Fibroblast of lung (primary cell): ENCODE results near the gene SLC4A9. TPM values are rescaled to one million over a fixed set of nuclear protein-coding genes. Genes with fewer than 3 reads are reported as not detected.
A peak's percentile ranks its signal among the peaks of the same experiment; 100 is the strongest.

ENCODE experiments used
- DNase-seq, 2 donors: peaks; one replicate each; pipeline versions ENCODE4 v3.0.0 to v3.0.0-alpha.2; 2010; ENCODE audit warnings: low read depth in 2 of 2
- H2AFZ ChIP-seq: 2 replicates; pipeline ENCODE4 v1.5.1; 2012; ENCODE audit warnings: low read length, control low read depth, inconsistent platforms
- H3K27ac ChIP-seq: 2 replicates; pipeline ENCODE4 v1.5.1; 2011; ENCODE audit warnings: low read length, control low read depth; ENCODE audit not compliant: insufficient read depth
- H3K27me3 ChIP-seq: 2 replicates; pipeline ENCODE4 v1.5.1; 2011; ENCODE audit warnings: mild to moderate bottlenecking, low read length; ENCODE audit not compliant: control insufficient read depth, insufficient read depth
- H3K36me3 ChIP-seq: 2 replicates; pipeline ENCODE4 v1.5.1; 2011; ENCODE audit warnings: low read length; ENCODE audit not compliant: control insufficient read depth, insufficient read depth
- H3K4me1 ChIP-seq: 2 replicates; pipeline ENCODE4 v1.5.1; 2011; ENCODE audit warnings: low read length; ENCODE audit not compliant: control insufficient read depth, insufficient read depth; ENCODE audit errors: extremely low read depth
- H3K4me2 ChIP-seq: 2 replicates; pipeline ENCODE4 v1.5.1; 2011; ENCODE audit warnings: low read length, control low read depth; ENCODE audit not compliant: insufficient read depth; ENCODE audit errors: extremely low read depth
- H3K4me3 ChIP-seq, 4 experiments: fragments of 200-600 bp in 1 of 4; sonication (generic) in 1 of 4; replicated peaks in 1 of 4; 2 replicates each; pipeline ENCODE4 v1.5.1; 2011 to 2016; ENCODE audit warnings: low read length in 4 of 4, low read depth in 3 of 4, mild to moderate bottlenecking in 3 of 4, control low read depth in 2 of 4, inconsistent platforms in 1 of 4, mixed read lengths in 1 of 4; ENCODE audit not compliant: insufficient read depth in 1 of 4; ENCODE audit errors: control extremely low read depth in 1 of 4
- H3K79me2 ChIP-seq: 2 replicates; pipeline ENCODE4 v1.5.1; 2012; ENCODE audit warnings: mild to moderate bottlenecking, low read length, inconsistent platforms; ENCODE audit not compliant: control insufficient read depth, insufficient read depth
- H3K9ac ChIP-seq: 2 replicates; pipeline ENCODE4 v1.5.1; 2011; ENCODE audit warnings: mild to moderate bottlenecking, low read length, control low read depth; ENCODE audit not compliant: insufficient read depth
- H3K9me3 ChIP-seq: 2 replicates; pipeline ENCODE4 v1.5.1; 2012; ENCODE audit warnings: low read depth, low read length; ENCODE audit not compliant: control insufficient read depth, insufficient read depth
- H4K20me1 ChIP-seq: 2 replicates; pipeline ENCODE4 v1.5.1; 2011; ENCODE audit warnings: low read length; ENCODE audit not compliant: control insufficient read depth, insufficient read depth; ENCODE audit errors: extremely low read depth
- CTCF ChIP-seq, 2 donors: IDR thresholded peaks in 1 of 2; conservative IDR thresholded peaks in 1 of 2; 1 replicate in 1 of 2; 2 replicates in 1 of 2; pipeline ENCODE4 v1.5.1; 2011 to 2012; ENCODE audit warnings: low read length in 2 of 2, control low read depth in 1 of 2, inconsistent platforms in 1 of 2, low read depth in 1 of 2, mild to moderate bottlenecking in 1 of 2
- EZH2 ChIP-seq: IDR thresholded peaks from 2 replicates; pipeline ENCODE4 v1.5.1; 2012; ENCODE audit warnings: low read length, control low read depth, mild to moderate bottlenecking; ENCODE audit errors: missing control alignments
- polyA plus RNA-seq, 2 donors: library from polyadenylated mRNA; depleted of rRNA in 1 of 2; stranded (reverse) in 1 of 2; unstranded in 1 of 2; fragments of >200 nt; gene quantifications; 2 replicates each; pipeline ENCODE4 v1.2.1, GENCODE V29; 2011 to 2012; ENCODE audit warnings: missing spikeins in 1 of 2
- total RNA-seq: library from RNA; depleted of rRNA; stranded (reverse); fragments of >200 nt; gene quantifications from 2 replicates; pipeline ENCODE4 v1.2.1, GENCODE V29; 2014

SLC4A9 gene
- total and polyA plus RNA-seq, 2 donors (not counting 1 experiment from before 2014, with no cell fraction given) = not detected

- H3K9ac ChIP-seq = no peak overlapping the region
- H3K9me3 ChIP-seq = no peaks in the 10 kb centered on the region
- TF ChIP-seq CTCF (conservative IDR thresholded peaks at IDR 0.05 in 1 of 2, IDR thresholded peaks at IDR 0.05 in 1 of 2; ENCODE audit: low read depth in 1 of 2, low read length in 2 of 2) = no peak
- no peak for TF ChIP-seq EZH2
- no peaks in the 10 kb centered on the region for H4K20me1 ChIP-seq
- no peak overlapping the region for H3K4me2 ChIP-seq
- H3K4me3 ChIP-seq = no peak overlapping the region
- H3K36me3 ChIP-seq = no peaks in the 10 kb centered on the region
- peaks cover 19% of the 10 kb centered on the region for H3K79me2 ChIP-seq
- no peak overlapping the region for H3K27ac ChIP-seq
- H3K27me3 ChIP-seq = no peaks in the 10 kb centered on the region
- H2AFZ ChIP-seq = no peak overlapping the region
- H3K4me1 ChIP-seq = peaks cover 14% of the 10 kb centered on the region
- DNase-seq = no peak
Measured at GRCh38 chr5:140347360-140347759, 12.6 kb upstream of the SLC4A9 start.

- TF ChIP-seq CTCF (conservative IDR thresholded peaks at IDR 0.05 in 1 of 2, IDR thresholded peaks at IDR 0.05 in 1 of 2; ENCODE audit: low read depth in 1 of 2, low read length in 2 of 2) (no peak), EZH2 (no peak)
Measured at GRCh38 chr5:140348104-140348503, 11.9 kb upstream of the SLC4A9 start.

GRCh38 chr5:140349244-140349643 is 10.8 kb upstream of the SLC4A9 start:
- Histone ChIP-seq H2AFZ (no peak overlapping the region), H3K4me3 (no peak overlapping the region), H3K4me1 (peaks cover 14% of the 10 kb centered on the region), H3K27me3 (no peaks in the 10 kb centered on the region), H3K36me3 (no peaks in the 10 kb centered on the region), H3K4me2 (no peak overlapping the region), H4K20me1 (no peaks in the 10 kb centered on the region), H3K79me2 (peaks cover 14% of the 10 kb centered on the region), H3K9me3 (no peaks in the 10 kb centered on the region), H3K27ac (no peak overlapping the region), H3K9ac (no peak overlapping the region)
- no peak for TF ChIP-seq EZH2
- TF ChIP-seq CTCF (conservative IDR thresholded peaks at IDR 0.05 in 1 of 2, IDR thresholded peaks at IDR 0.05 in 1 of 2; ENCODE audit: low read depth in 1 of 2, low read length in 2 of 2) = no peak
- peak in 1 of 2 donors; percentile 36 for DNase-seq

More at GRCh38 chr5:140348104-140348503, 11.9 kb upstream of the SLC4A9 start:
- Histone ChIP-seq H3K27me3 (no peaks in the 10 kb centered on the region), H3K4me3 (no peak overlapping the region), H3K27ac (no peak overlapping the region), H4K20me1 (no peaks in the 10 kb centered on the region), H3K36me3 (no peaks in the 10 kb centered on the region), H3K79me2 (peaks cover 19% of the 10 kb centered on the region), H3K9me3 (no peaks in the 10 kb centered on the region), H3K4me1 (peaks cover 14% of the 10 kb centered on the region), H3K4me2 (no peak overlapping the region), H3K9ac (no peak overlapping the region), H2AFZ (no peak overlapping the region)
- no peak for DNase-seq
